Measurements from ENCODE around the gene IGFBP7. TPM values are rescaled to one million over a fixed set of nuclear protein-coding genes. Genes with fewer than 3 reads are reported as not detected.

The IGFBP7 gene
- total RNA-seq, 2 donors from 2014 or later, result 58.5 to 89.5 TPM

DNA sequence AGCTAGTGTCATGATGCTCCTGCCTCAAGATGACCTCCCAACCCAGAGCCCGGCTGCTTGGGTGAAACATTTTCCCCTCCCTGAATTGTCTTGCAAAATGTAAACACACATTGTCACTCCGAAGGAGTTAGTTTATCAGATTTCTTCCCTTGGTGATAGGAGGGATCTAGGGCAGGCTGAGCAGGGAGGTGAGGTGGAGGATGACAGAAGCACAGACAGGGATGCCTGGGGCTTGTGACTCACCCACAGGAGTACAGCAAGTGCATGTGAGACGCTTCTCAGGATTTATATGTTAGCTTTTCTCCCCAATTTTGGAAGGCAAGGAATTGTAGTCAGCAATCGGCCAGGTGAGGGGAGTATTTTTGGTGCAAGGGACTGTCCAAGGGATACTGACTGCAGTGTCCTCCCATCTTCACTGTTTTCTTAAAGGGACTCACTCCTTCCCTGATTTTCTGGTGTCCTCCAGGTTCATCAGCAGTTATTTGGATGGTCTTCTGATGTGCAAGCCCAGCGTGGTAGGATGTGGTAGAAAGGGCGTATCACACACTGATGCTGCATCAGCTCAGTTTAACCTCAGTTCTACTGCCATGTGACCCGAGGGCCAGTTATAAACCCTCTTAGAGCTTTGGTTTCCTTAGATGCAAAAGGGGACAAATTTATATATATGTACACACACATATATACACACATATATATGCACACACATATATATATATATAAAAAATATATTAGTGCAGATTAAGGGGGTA lies 46.2 kb upstream of the IGFBP7 start:
- H3K27me3 ChIP-seq, result no peaks in the 10 kb centered on the region
- H3K9me3 ChIP-seq, result no peaks in the 10 kb centered on the region
- intact Hi-C loops (cut with DNase I), result no loop called here

DNA sequence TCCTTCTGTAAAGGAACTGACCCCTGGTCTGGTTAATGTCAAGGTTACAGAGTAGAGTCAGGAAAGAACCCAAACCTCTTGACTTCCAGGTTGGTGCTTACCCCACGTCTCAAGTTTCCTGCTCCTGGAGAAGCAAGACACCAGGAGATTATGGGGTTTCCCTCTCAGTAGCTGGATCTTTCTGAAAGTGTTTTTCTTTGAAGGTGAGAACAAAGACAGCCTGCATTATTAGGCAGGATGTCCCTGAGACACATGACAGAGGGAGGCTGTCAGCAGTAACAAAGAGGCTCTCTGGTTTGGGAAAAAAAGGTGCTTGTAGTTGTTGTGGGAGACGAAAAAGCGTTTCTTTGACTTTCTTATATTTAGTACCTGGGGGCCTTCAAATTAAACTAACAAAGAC lies 44.7 kb upstream of the IGFBP7 start:
- DNase-seq, result no peak
- Histone ChIP-seq H3K36me3 (no peaks in the 10 kb centered on the region), H3K4me3 (no peak overlapping the region), H3K27ac (no peak overlapping the region), H3K9ac (ENCODE audit: low read depth in 2 of 2, low read length in 2 of 2) (no peak overlapping the region), H3K4me1 (no peaks in the 10 kb centered on the region), H3K9me3 (no peaks in the 10 kb centered on the region), H3K27me3 (no peaks in the 10 kb centered on the region)
- TF ChIP-seq, protein P1, sequence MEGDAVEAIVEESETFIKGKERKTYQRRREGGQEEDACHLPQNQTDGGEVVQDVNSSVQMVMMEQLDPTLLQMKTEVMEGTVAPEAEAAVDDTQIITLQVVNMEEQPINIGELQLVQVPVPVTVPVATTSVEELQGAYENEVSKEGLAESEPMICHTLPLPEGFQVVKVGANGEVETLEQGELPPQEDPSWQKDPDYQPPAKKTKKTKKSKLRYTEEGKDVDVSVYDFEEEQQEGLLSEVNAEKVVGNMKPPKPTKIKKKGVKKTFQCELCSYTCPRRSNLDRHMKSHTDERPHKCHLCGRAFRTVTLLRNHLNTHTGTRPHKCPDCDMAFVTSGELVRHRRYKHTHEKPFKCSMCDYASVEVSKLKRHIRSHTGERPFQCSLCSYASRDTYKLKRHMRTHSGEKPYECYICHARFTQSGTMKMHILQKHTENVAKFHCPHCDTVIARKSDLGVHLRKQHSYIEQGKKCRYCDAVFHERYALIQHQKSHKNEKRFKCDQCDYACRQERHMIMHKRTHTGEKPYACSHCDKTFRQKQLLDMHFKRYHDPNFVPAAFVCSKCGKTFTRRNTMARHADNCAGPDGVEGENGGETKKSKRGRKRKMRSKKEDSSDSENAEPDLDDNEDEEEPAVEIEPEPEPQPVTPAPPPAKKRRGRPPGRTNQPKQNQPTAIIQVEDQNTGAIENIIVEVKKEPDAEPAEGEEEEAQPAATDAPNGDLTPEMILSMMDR (IDR thresholded peaks at IDR 0.05), result no peak
- intact Hi-C loops (cut with DNase I), result no loop called here

More for the DNA sequence above, 46.2 kb upstream of the IGFBP7 start:
- DNase-seq, result no peak
- Histone ChIP-seq H3K9ac (ENCODE audit: low read depth in 2 of 2, low read length in 2 of 2) (no peak overlapping the region), H3K27ac (no peak overlapping the region), H3K4me3 (no peak overlapping the region), H3K4me1 (no peaks in the 10 kb centered on the region), H3K36me3 (no peaks in the 10 kb centered on the region)
- TF ChIP-seq, protein P1 (IDR thresholded peaks at IDR 0.05), result no peak

DNA sequence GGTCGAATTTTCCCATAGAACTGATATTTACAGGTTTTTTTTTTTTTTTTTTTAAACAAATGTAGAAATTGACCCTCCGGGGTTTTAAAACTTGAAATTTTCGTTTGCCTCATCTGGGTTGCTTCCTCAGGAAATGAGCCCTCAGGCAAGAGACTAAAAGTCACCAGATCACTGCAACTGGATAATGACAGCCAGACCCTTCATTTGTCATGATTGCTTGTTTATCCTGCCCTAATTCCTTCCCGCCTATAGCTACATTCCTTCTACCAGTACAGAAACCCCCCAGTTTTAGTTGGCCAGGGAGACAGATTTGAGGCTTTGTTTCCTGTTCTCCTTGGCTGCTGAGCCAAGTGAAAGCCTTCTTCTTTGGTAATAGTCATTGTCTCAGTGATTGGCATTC lies 44.0 kb upstream of the IGFBP7 start:
- intact Hi-C loops (cut with DNase I), result no loop called here
- Histone ChIP-seq H3K4me1 (no peaks in the 10 kb centered on the region), H3K36me3 (no peaks in the 10 kb centered on the region), H3K9me3 (no peaks in the 10 kb centered on the region), H3K27me3 (no peaks in the 10 kb centered on the region), H3K4me3 (no peak overlapping the region), H3K9ac (ENCODE audit: low read depth in 2 of 2, low read length in 2 of 2) (no peak overlapping the region), H3K27ac (no peak overlapping the region)
- no peak for DNase-seq
- TF ChIP-seq, protein P1 (IDR thresholded peaks at IDR 0.05), result no peak

GRCh38 chr4:57153207-57153606 lies 43.0 kb upstream of the IGFBP7 start:
- H3K9ac ChIP-seq (ENCODE audit: low read depth in 2 of 2, low read length in 2 of 2), result no peak overlapping the region
- no peak overlapping the region for H3K27ac ChIP-seq
- H3K4me3 ChIP-seq, result no peak overlapping the region
- TF ChIP-seq, protein P1 (IDR thresholded peaks at IDR 0.05), result no peak
- no peaks in the 10 kb centered on the region for H3K27me3 ChIP-seq
- no peaks in the 10 kb centered on the region for H3K4me1 ChIP-seq
- DNase-seq, result no peak
- H3K36me3 ChIP-seq, result no peaks in the 10 kb centered on the region
- no peaks in the 10 kb centered on the region for H3K9me3 ChIP-seq
- intact Hi-C loops (cut with DNase I), result no loop called here

DNA sequence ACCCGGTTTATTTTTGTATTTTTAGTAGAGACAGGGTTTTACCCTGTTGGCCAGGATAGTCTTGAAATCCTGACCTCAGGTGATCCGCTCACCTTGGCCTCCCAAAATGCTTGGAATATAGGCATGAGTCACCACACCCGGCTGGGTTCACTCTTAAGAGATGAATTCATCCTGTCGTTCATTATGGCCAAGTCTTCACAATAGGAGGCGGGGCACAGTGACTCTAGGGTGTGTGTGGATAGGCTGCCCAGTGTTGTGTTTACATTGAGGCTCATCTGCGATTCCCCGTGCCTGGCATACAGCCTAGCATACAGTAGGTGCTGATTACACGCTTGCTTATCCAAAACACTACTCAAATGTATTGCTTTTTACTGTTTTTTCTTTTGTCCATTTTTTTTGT lies 41.3 kb upstream of the IGFBP7 start:
- H3K27ac ChIP-seq, result no peak overlapping the region
- H3K4me3 ChIP-seq, result no peak overlapping the region
- TF ChIP-seq, protein P1 (IDR thresholded peaks at IDR 0.05), result no peak
- H3K4me1 ChIP-seq, result no peaks in the 10 kb centered on the region
- no peak for DNase-seq
- H3K36me3 ChIP-seq, result no peaks in the 10 kb centered on the region
- H3K9me3 ChIP-seq, result no peaks in the 10 kb centered on the region
- no peaks in the 10 kb centered on the region for H3K27me3 ChIP-seq
- no peak overlapping the region for H3K9ac ChIP-seq (ENCODE audit: low read depth in 2 of 2, low read length in 2 of 2)
- intact Hi-C loops (cut with DNase I), result no loop called here
